ENCODE data around the gene ABCA7.
A peak's percentile ranks its signal among the peaks of the same experiment; 100 is the strongest.

ABCA7 gene

DNA sequence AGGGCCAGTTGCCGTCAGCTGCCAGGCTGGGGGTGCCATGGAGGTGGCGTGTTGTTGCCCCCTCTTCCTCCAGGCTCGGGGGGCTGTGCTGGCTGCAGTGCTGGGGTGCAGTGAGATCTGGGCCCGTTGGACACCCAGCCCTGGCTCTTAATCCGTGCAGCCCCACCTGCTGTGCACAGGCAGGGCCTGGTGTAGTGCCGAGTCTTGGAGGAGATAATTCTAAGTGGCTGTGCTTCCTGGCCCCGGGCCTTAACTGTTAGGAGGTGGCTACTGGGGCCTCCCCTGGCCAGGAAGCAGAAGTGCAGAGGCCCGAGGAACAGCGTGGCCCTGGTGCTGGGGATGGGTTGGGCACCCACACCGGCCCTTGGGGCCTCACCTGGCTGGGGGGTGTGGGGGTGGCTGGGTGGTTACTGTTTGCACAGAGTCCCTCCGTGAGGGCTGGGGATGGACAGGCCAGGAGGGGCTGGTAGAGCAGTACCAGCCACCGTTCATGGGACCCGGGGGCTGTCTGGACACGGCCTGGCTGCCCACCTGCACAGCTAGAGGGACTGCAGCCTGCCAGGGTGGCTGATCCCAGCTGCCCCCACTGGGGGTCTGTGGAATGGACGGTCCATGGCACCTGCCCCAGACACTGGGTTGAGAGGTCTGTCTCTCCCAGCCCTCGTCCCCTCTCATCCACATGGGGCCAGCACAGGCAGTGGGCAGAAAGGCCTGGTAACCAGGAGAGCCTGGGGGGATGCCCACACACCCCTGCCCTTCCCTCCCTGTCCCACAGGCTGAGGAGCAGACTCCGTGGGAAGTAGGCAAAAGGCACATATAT is 67.1 kb downstream of the ABCA7 start:
- peaks cover 3% of the 10 kb centered on the region; the same call in 1 of the 2 replicates for H3F3A ChIP-seq (ENCODE audit: insufficient read depth)
- no peaks in the 10 kb centered on the region for H4K20me1 ChIP-seq (ENCODE audit: low read depth, low read length)
- H3K9ac ChIP-seq (ENCODE audit: low read length) = no peak overlapping the region
- no peak for TF ChIP-seq EZH2phosphoT487 (conservative IDR thresholded peaks at IDR 0.05; ENCODE audit: low read length)
- no peak for TF ChIP-seq CTCF (IDR thresholded peaks at IDR 0.05; ENCODE audit: insufficient read depth, low read length, poor library complexity, severe bottlenecking)
- no peaks in the 10 kb centered on the region for H3K9me3 ChIP-seq (ENCODE audit: insufficient read depth, low read length)
- H3K9me2 ChIP-seq (replicated peaks; ENCODE audit: insufficient read depth, low read length) = no peaks in the 10 kb centered on the region
- H3K4me2 ChIP-seq (ENCODE audit: low read depth, low read length, poor library complexity, severe bottlenecking) = no peak overlapping the region
- H2AFZ ChIP-seq (ENCODE audit: low read depth, low read length, severe bottlenecking) = no peak overlapping the region
- H3K27me3 ChIP-seq (ENCODE audit: low read length) = no peaks in the 10 kb centered on the region
- H3K79me2 ChIP-seq (ENCODE audit: insufficient read depth, low read length) = no peaks in the 10 kb centered on the region
- 0 out of 2 replicates have a peak overlapping the region, but pooled peaks have one; percentile 11 for H3K27ac ChIP-seq (ENCODE audit: low read depth, low read length)
- no peaks in the 10 kb centered on the region for H3K36me3 ChIP-seq (ENCODE audit: low read length)
- no peak overlapping the region for H3K4me3 ChIP-seq (ENCODE audit: insufficient read depth, low read length, poor library complexity, severe bottlenecking)

DNA sequence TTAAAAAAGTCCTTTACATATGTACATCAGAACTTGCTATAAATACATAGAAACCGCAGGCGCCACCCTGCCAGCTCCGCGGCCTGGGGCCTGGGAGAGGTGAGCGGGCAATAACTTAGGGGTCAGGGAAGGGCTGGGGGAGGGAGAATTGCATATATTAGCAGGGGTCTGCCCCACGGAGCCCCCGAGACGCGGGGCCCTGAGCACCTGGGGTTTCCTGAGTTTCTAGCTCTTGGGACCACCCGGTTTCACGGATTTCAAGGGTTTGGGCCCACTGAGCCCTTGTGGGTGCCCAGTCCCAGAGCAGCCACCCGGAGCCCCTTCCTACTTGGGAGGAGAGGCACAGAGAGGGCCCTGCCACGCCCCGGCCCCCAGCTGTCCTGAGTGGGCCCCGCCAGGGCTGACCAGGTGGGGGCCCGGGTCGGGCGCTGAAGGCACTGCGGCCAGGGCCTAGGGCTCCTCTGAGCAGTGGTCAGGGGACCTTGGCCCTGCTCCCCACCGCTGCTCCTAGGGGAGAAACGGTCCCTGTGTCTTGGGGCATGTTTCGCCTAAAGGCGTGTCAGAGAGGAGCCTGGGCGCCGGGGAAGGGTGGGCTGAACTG is 67.9 kb downstream of the ABCA7 start:
- Histone ChIP-seq H3K9me2 (replicated peaks; ENCODE audit: insufficient read depth, low read length) (no peaks in the 10 kb centered on the region), H3K27ac (ENCODE audit: low read depth, low read length) (0 out of 2 replicates have a peak overlapping the region, but pooled peaks have one; percentile 11), H3K4me2 (ENCODE audit: low read depth, low read length, poor library complexity, severe bottlenecking) (no peak overlapping the region), H3K4me3 (ENCODE audit: insufficient read depth, low read length, poor library complexity, severe bottlenecking) (no peak overlapping the region), H3K27me3 (ENCODE audit: low read length) (no peaks in the 10 kb centered on the region), H2AFZ (ENCODE audit: low read depth, low read length, severe bottlenecking) (no peak overlapping the region), H3F3A (ENCODE audit: insufficient read depth) (no peaks in the 10 kb centered on the region; the same call in 1 of the 2 replicates), H3K36me3 (ENCODE audit: low read length) (no peaks in the 10 kb centered on the region), H3K9me3 (ENCODE audit: insufficient read depth, low read length) (no peaks in the 10 kb centered on the region), H4K20me1 (ENCODE audit: low read depth, low read length) (no peaks in the 10 kb centered on the region), H3K9ac (ENCODE audit: low read length) (no peak overlapping the region), H3K79me2 (ENCODE audit: insufficient read depth, low read length) (no peaks in the 10 kb centered on the region)
- TF ChIP-seq CTCF (IDR thresholded peaks at IDR 0.05; ENCODE audit: insufficient read depth, low read length, poor library complexity, severe bottlenecking) (no peak), EZH2phosphoT487 (conservative IDR thresholded peaks at IDR 0.05; ENCODE audit: low read length) (no peak)

DNA sequence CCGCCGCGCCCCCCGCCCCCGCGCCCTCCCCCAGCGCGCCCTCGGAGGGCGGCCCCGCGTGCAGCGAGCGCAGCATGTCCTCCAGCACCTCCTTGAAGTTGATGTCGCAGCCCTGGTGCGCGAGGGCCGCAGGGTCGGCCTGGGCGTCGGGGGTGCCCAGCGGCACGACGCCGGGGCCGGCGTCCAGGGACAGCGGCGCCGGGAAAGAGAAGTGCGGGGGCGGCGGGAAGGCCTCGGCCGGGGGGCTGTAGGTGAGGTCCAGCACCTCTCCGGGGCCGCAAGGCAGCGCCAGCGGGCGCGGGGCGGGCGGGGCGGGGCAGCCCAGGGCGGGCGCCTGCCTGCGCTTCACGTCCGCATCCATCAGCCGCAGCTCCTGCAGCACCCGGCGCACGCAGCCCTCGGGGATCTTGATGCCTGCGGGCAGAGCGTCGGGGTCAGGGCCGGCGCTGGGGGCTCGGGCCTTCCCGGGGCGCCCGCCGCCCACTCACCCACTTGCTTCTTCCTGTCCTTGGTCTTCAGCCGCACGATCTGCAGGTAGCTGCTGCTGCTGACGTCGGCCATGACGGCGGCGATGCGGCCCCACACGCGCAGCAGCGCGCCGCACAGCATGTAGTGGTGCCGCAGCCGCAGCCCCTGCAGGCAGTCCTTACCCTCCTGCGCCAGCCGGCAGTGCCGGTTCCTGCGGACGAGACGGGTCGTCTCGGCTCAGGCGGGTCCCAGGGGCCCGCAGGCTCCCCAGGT is 68.6 kb downstream of the ABCA7 start:
- no peaks in the 10 kb centered on the region for H3K36me3 ChIP-seq (ENCODE audit: low read length)
- H4K20me1 ChIP-seq (ENCODE audit: low read depth, low read length) = no peaks in the 10 kb centered on the region
- no peaks in the 10 kb centered on the region for H3K9me3 ChIP-seq (ENCODE audit: insufficient read depth, low read length)
- H3K9ac ChIP-seq (ENCODE audit: low read length) = no peak overlapping the region
- no peaks in the 10 kb centered on the region for H3K9me2 ChIP-seq (replicated peaks; ENCODE audit: insufficient read depth, low read length)
- H2AFZ ChIP-seq (ENCODE audit: low read depth, low read length, severe bottlenecking) = no peak overlapping the region
- H3K27me3 ChIP-seq (ENCODE audit: low read length) = no peaks in the 10 kb centered on the region
- H3K4me3 ChIP-seq (ENCODE audit: insufficient read depth, low read length, poor library complexity, severe bottlenecking) = no peak overlapping the region
- no peaks in the 10 kb centered on the region for H3K79me2 ChIP-seq (ENCODE audit: insufficient read depth, low read length)
- no peaks in the 10 kb centered on the region; the same call in 1 of the 2 replicates for H3F3A ChIP-seq (ENCODE audit: insufficient read depth)
- TF ChIP-seq EZH2phosphoT487 (conservative IDR thresholded peaks at IDR 0.05; ENCODE audit: low read length) (no peak), CTCF (IDR thresholded peaks at IDR 0.05; ENCODE audit: insufficient read depth, low read length, poor library complexity, severe bottlenecking) (no peak)
- H3K27ac ChIP-seq (ENCODE audit: low read depth, low read length) = no peak overlapping the region
- no peak overlapping the region for H3K4me2 ChIP-seq (ENCODE audit: low read depth, low read length, poor library complexity, severe bottlenecking)

All from SU-DHL-6 (cell line).